Lower leg skin (tissue), 4 donors: ENCODE data around the gene CA5A. TPM values are rescaled to one million over a fixed set of nuclear protein-coding genes. Genes with fewer than 3 reads are reported as not detected.
"Not testable (repeated sequence)": the region's sequence is repeated elsewhere in the genome, so short reads cannot be mapped to it uniquely, and the experiment has no call there.

Experiments used
- DNase-seq, 2 donors: peaks; one replicate each; pipeline ENCODE4 v3.0.0-alpha.2; 2019; ENCODE audit warnings: low spot score in 2 of 2
- H3K4me3 ChIP-seq: fragments of 200-600 bp; sonication (generic); 2 replicates; pipeline ENCODE4 v1.5.1; 2017; ENCODE audit warnings: mild to moderate bottlenecking, low read depth; ENCODE audit not compliant: poor library complexity, severe bottlenecking
- CTCF ChIP-seq, 3 donors: fragments of 450-650 bp; IDR thresholded peaks; one replicate each; pipeline ENCODE4 v1.5.1; 2016; ENCODE audit warnings: antibody characterized with exemption in 3 of 3, mild to moderate bottlenecking in 3 of 3, moderate library complexity in 2 of 3
- POLR2A ChIP-seq, 2 donors: fragments of 450-650 bp; IDR thresholded peaks; one replicate each; pipeline ENCODE4 v1.6.1; 2016 to 2017; ENCODE audit warnings: antibody characterized with exemption in 2 of 2, mild to moderate bottlenecking in 1 of 2, moderate library complexity in 1 of 2
- WGBS, 2 donors: methylation state at CpG; one replicate each; pipeline ENCODE4 v1.1.5; 2018; 5-methylcytosine and 5-hydroxymethylcytosine counted together
- intact Hi-C: fragments of 100-400 bp; cut with DNase I; formaldehyde crosslinking; loops from one replicate; pipeline ENCODE4 v1.15.0; 2023; ENCODE audit warnings: low total_unique reads
- total RNA-seq, 4 donors: library from RNA; depleted of rRNA; stranded (reverse); fragments of >200 nt; gene quantifications; one replicate each; pipeline ENCODE4 v1.1.0, GENCODE V29; 2016

The CA5A gene
- total RNA-seq, 4 donors from 2014 or later = not detected

- no peak for TF ChIP-seq POLR2A (IDR thresholded peaks at IDR 0.05)
- TF ChIP-seq CTCF (IDR thresholded peaks at IDR 0.05) = no peak
- no peak overlapping the region for H3K4me3 ChIP-seq
- WGBS, 2 donors = 51 to 73% methylated on average over 24 of the region's 24 CpGs
- intact Hi-C loops = loop anchor here (5.0 kb wide), 1 partner anchor 98 kb away; no protein-coding TSS in a partner anchor
- no peak for DNase-seq
These were observed 61.5 kb downstream of the CA5A start for GRCh38 chr16:87874639-87875427.

- 68 to 81% methylated on average over 21 to 24 of the region's 24 CpGs for WGBS, 2 donors
- H3K4me3 ChIP-seq = not testable (repeated sequence)
- peak in 1 of 2 donors; percentile 16 for DNase-seq
- intact Hi-C loops = loop anchor here (5.0 kb wide), 1 partner anchor 93 kb away; no protein-coding TSS in a partner anchor
These were observed 65.7 kb downstream of the CA5A start for GRCh38 chr16:87870418-87871291.

- not testable (repeated sequence) for H3K4me3 ChIP-seq, DNase-seq
- intact Hi-C loops = loop anchor here (5.0 kb wide), 1 partner anchor 93 kb away; no protein-coding TSS in a partner anchor
- WGBS, 2 donors = 80 to 85% methylated on average over 14 to 18 of the region's 18 CpGs
These were observed 66.4 kb downstream of the CA5A start for GRCh38 chr16:87869879-87870417.

GRCh38 chr16:87869061-87869878 lies 67.1 kb downstream of the CA5A start, which contains the start of gene SLC7A5:
Gene SLC7A5, minus strand, starts transcription at chr16:87869507. Its CDS starts 85 bp downstream, at chr16:87869422.
- peak within 1 kb of the TSS; percentile 15 for H3K4me3 ChIP-seq
- DNase-seq = peak; percentile 56 to 94
- 1 to 3% methylated on average over 27 to 31 of the region's 109 CpGs for WGBS, 2 donors
- intact Hi-C loops = not testable (repeated sequence)

- intact Hi-C loops = not testable (repeated sequence)
- 5% methylated on average over 32 to 37 of the region's 37 CpGs for WGBS, 2 donors
- peak in 1 of 2 donors; percentile 23 for DNase-seq
- peak overlapping the region; percentile 15 for H3K4me3 ChIP-seq
These were observed 67.9 kb downstream of the CA5A start for GRCh38 chr16:87868254-87869029.

GRCh38 chr16:87865902-87866555 lies 70.3 kb downstream of the CA5A start:
- WGBS, 2 donors = 79 to 83% methylated on average over 16 of the region's 16 CpGs
- DNase-seq, intact Hi-C loops, H3K4me3 ChIP-seq: not testable (repeated sequence)

GRCh38 chr16:87864331-87864989 lies 71.9 kb downstream of the CA5A start:
- intact Hi-C loops = no loop called here
- no peak for DNase-seq
- no peak overlapping the region for H3K4me3 ChIP-seq
- 81 to 88% methylated on average over 15 of the region's 15 CpGs for WGBS, 2 donors
- TF ChIP-seq CTCF (IDR thresholded peaks at IDR 0.05) = no peak
- no peak for TF ChIP-seq POLR2A (IDR thresholded peaks at IDR 0.05)

GRCh38 chr16:87863327-87863635 lies 73.0 kb downstream of the CA5A start:
- intact Hi-C loops, DNase-seq, H3K4me3 ChIP-seq: not testable (repeated sequence)
- 51 to 52% methylated on average over 9 of the region's 9 CpGs for WGBS, 2 donors

- WGBS, 2 donors = 71 to 79% methylated on average over 24 to 26 of the region's 26 CpGs
- intact Hi-C loops, H3K4me3 ChIP-seq: not testable (repeated sequence)
- DNase-seq = peak in 1 of 2 donors; percentile 83
These were observed 73.6 kb downstream of the CA5A start for GRCh38 chr16:87862597-87863326.
